Body of pancreas (tissue), 4 donors: ENCODE results near the gene TCEA2. TPM values are rescaled to one million over a fixed set of nuclear protein-coding genes. Genes with fewer than 3 reads are reported as not detected.

Experiments used
- ATAC-seq: fragments of 150-250 bp; one replicate; pipeline ENCODE4 v1.9.1; 2016
- DNase-seq, 4 donors: peaks; one replicate each; pipeline ENCODE4 v3.0.0-alpha.2; 2019
- H3K27ac ChIP-seq, 4 donors: fragments of 200-600 bp; sonication (generic); 1 replicate in 3 of 4; 2 replicates in 1 of 4; pipeline versions ENCODE4 v1.5.1 to v1.6.1; 2016 to 2019; ENCODE audit warnings: mild to moderate bottlenecking in 1 of 4, mixed read lengths in 1 of 4, moderate library complexity in 1 of 4
- H3K27me3 ChIP-seq, 2 donors: fragments of 200-600 bp; sonication (generic); one replicate each; pipeline ENCODE4 v1.6.0; 2016; ENCODE audit warnings: mild to moderate bottlenecking in 1 of 2
- H3K36me3 ChIP-seq, 2 donors: fragments of 200-600 bp; sonication (generic); replicated peaks in 1 of 2; 2 replicates each; pipeline ENCODE4 v1.5.1; 2016; ENCODE audit warnings: low read depth in 2 of 2; ENCODE audit not compliant: insufficient read depth in 1 of 2
- H3K4me1 ChIP-seq: fragments of 200-600 bp; sonication (generic); one replicate; pipeline ENCODE4 v1.6.0; 2016
- H3K4me3 ChIP-seq, 2 donors: fragments of 200-600 bp; sonication (generic); 1 replicate in 1 of 2; 2 replicates in 1 of 2; pipeline ENCODE4 v1.5.1; 2016 to 2019
- H3K9me3 ChIP-seq, 3 donors: fragments of 200-600 bp; sonication (generic); 1 replicate in 2 of 3; 2 replicates in 1 of 3; pipeline ENCODE4 v1.5.1; 2016
- POLR2A ChIP-seq, 3 donors: fragments of 450-650 bp; IDR thresholded peaks; one replicate each; pipeline ENCODE4 v1.6.1; 2016; ENCODE audit warnings: antibody characterized with exemption in 3 of 3, mild to moderate bottlenecking in 2 of 3
- WGBS, 2 donors: methylation state at CpG; one replicate each; pipeline ENCODE4 v1.1.5; 2017; 5-methylcytosine and 5-hydroxymethylcytosine counted together
- intact Hi-C: fragments of 100-400 bp; cut with DNase I; formaldehyde crosslinking; loops from one replicate; pipeline ENCODE4 v1.15.1; 2023
- total RNA-seq, 2 donors: library from RNA; depleted of rRNA; stranded (reverse); fragments of >200 nt; gene quantifications; one replicate each; pipeline ENCODE4 v1.1.0, GENCODE V29; 2016
- TF ChIP-seq, protein P1 (sequence below), 7 experiments: fragments of 450-650 bp in 4 of 7; fragments of 200-600 bp in 3 of 7; sonication (generic) in 3 of 7; IDR thresholded peaks; one replicate each; pipeline ENCODE4 v1.5.1; 2016 to 2019; ENCODE audit warnings: antibody characterized with exemption in 7 of 7

TCEA2 gene
- total RNA-seq, 2 donors from 2014 or later = 16.6 to 17.5 TPM

GRCh38 chr20:64058536-64058935 is 4.5 kb upstream of the TCEA2 start:
- Histone ChIP-seq H3K36me3 (no peaks in the 10 kb centered on the region), H3K27ac (no peak overlapping the region), H3K27me3 (no peaks in the 10 kb centered on the region), H3K4me3 (no peak overlapping the region), H3K4me1 (peaks cover 22% of the 10 kb centered on the region), H3K9me3 (no peaks in the 10 kb centered on the region)
- DNase-seq (no peak), ATAC-seq (no peak)
- WGBS, 2 donors = 69% methylated on average over 12 of the region's 12 CpGs; no CpG with 5 or more reads in 1 of the 2 donors
- TF ChIP-seq, protein P1, sequence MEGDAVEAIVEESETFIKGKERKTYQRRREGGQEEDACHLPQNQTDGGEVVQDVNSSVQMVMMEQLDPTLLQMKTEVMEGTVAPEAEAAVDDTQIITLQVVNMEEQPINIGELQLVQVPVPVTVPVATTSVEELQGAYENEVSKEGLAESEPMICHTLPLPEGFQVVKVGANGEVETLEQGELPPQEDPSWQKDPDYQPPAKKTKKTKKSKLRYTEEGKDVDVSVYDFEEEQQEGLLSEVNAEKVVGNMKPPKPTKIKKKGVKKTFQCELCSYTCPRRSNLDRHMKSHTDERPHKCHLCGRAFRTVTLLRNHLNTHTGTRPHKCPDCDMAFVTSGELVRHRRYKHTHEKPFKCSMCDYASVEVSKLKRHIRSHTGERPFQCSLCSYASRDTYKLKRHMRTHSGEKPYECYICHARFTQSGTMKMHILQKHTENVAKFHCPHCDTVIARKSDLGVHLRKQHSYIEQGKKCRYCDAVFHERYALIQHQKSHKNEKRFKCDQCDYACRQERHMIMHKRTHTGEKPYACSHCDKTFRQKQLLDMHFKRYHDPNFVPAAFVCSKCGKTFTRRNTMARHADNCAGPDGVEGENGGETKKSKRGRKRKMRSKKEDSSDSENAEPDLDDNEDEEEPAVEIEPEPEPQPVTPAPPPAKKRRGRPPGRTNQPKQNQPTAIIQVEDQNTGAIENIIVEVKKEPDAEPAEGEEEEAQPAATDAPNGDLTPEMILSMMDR (IDR thresholded peaks at IDR 0.05) = no peak
- no peak for TF ChIP-seq POLR2A (IDR thresholded peaks at IDR 0.05)
- intact Hi-C loops = no loop called here

- no peaks in the 10 kb centered on the region for H3K9me3 ChIP-seq
- no peak for TF ChIP-seq POLR2A (IDR thresholded peaks at IDR 0.05)
- TF ChIP-seq, protein P1 (IDR thresholded peaks at IDR 0.05) = no peak
- peaks cover 39% of the 10 kb centered on the region for H3K4me1 ChIP-seq
- intact Hi-C loops = no loop called here
- ATAC-seq = no peak
- DNase-seq = no peak
- peak overlapping the region in 3 of 4 donors; percentile 68 to 87 (median 82) for H3K27ac ChIP-seq
- no peaks in the 10 kb centered on the region for H3K36me3 ChIP-seq
- no peaks in the 10 kb centered on the region for H3K27me3 ChIP-seq
- 53% methylated on average over 5 of the region's 5 CpGs; no CpG with 5 or more reads in 1 of the 2 donors for WGBS, 2 donors
- peak overlapping the region in 1 of 2 donors; percentile 23 for H3K4me3 ChIP-seq
These were observed 762 bp upstream of the TCEA2 start for GRCh38 chr20:64062276-64062595.

GRCh38 chr20:64063389-64064144 is 569 bp downstream of the TCEA2 start:
- H3K4me1 ChIP-seq = peaks cover 28% of the 10 kb centered on the region
- intact Hi-C loops = no loop called here
- peak overlapping the region in 3 of 4 donors; percentile 68 to 87 (median 82) for H3K27ac ChIP-seq
- WGBS, 2 donors = 4 to 5% methylated on average over 28 to 51 of the region's 51 CpGs
- H3K9me3 ChIP-seq = no peaks in the 10 kb centered on the region
- H3K4me3 ChIP-seq = peak overlapping the region; percentile 70 to 81
- TF ChIP-seq POLR2A (IDR thresholded peaks at IDR 0.05) = no peak
- TF ChIP-seq, protein P1 (IDR thresholded peaks at IDR 0.05) = no peak
- H3K36me3 ChIP-seq = no peaks in the 10 kb centered on the region
- H3K27me3 ChIP-seq = no peaks in the 10 kb centered on the region
- DNase-seq (peak in 1 of 4 donors; percentile 42), ATAC-seq (peak; percentile 8)

DNA sequence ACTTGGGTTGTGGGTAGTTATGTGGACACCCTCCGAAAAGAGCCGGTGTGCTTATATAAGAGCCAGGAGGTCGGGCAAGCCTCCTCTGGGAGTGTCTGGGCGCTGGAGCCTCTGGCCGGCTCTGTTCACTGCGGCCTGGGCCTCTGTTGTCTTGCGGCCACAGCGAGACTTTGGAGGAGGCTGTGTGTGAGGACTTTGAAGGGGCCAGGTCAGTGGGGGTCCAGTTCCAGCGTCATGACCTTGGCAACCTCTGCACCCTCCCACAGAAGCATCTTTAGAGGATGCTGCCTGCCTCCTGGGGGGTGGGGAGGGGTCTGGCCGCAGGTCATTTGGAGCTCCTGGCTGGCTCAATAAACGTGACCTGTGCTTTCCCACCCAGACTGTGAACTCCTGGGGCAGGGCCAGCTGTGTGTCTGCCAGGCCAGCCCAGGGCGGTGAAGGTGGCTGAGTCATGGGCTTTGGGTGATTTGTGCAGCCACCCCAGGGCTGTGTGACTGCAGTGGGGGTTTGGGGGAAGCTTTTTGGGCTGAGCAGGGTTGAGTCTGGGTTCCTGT is 1.2 kb downstream of the TCEA2 start:
- peak in 3 of 4 donors; percentile 45 to 66 (median 48) for DNase-seq
- H3K27me3 ChIP-seq = no peaks in the 10 kb centered on the region
- no peak overlapping the region for H3K4me3 ChIP-seq
- no peaks in the 10 kb centered on the region for H3K9me3 ChIP-seq
- intact Hi-C loops = no loop called here
- 18 to 38% methylated on average over 3 to 12 of the region's 12 CpGs for WGBS, 2 donors
- no peak for ATAC-seq
- no peak overlapping the region for H3K27ac ChIP-seq
- peaks cover 28% of the 10 kb centered on the region for H3K4me1 ChIP-seq
- no peaks in the 10 kb centered on the region for H3K36me3 ChIP-seq
- TF ChIP-seq, protein P1 (IDR thresholded peaks at IDR 0.05) = no peak
- TF ChIP-seq POLR2A (IDR thresholded peaks at IDR 0.05) = no peak
